Stimulated activated naive CD8-positive, alpha-beta T cell treated with anti-CD3 and anti-CD28 coated beads, Interleukin-15, Interleukin-2, amounts not matched to agents 100 ng/mL and 50 ng/mL, for 24 hours (primary cell): Measurements from ENCODE around the gene PDGFRB.
A peak's percentile ranks its signal among the peaks of the same experiment; 100 is the strongest.

Experiments used
- H3K27ac Mint-ChIP-seq: one replicate; pipeline ENCODE4 v1.8.0; 2021; ENCODE audit warnings: mild to moderate bottlenecking, mixed read lengths
- H3K27me3 Mint-ChIP-seq: one replicate; pipeline ENCODE4 v1.8.0; 2021; ENCODE audit warnings: mixed read lengths
- H3K36me3 Mint-ChIP-seq: one replicate; pipeline ENCODE4 v1.8.0; 2021; ENCODE audit warnings: low read depth, mixed read lengths
- H3K4me1 Mint-ChIP-seq: one replicate; pipeline ENCODE4 v1.8.0; 2021; ENCODE audit warnings: low read depth, mixed read lengths
- H3K4me3 Mint-ChIP-seq: one replicate; pipeline ENCODE4 v1.8.0; 2021; ENCODE audit warnings: mild to moderate bottlenecking, mixed read lengths
- H3K9me3 Mint-ChIP-seq: one replicate; pipeline ENCODE4 v1.8.0; 2021; ENCODE audit warnings: mixed read lengths

PDGFRB gene

DNA sequence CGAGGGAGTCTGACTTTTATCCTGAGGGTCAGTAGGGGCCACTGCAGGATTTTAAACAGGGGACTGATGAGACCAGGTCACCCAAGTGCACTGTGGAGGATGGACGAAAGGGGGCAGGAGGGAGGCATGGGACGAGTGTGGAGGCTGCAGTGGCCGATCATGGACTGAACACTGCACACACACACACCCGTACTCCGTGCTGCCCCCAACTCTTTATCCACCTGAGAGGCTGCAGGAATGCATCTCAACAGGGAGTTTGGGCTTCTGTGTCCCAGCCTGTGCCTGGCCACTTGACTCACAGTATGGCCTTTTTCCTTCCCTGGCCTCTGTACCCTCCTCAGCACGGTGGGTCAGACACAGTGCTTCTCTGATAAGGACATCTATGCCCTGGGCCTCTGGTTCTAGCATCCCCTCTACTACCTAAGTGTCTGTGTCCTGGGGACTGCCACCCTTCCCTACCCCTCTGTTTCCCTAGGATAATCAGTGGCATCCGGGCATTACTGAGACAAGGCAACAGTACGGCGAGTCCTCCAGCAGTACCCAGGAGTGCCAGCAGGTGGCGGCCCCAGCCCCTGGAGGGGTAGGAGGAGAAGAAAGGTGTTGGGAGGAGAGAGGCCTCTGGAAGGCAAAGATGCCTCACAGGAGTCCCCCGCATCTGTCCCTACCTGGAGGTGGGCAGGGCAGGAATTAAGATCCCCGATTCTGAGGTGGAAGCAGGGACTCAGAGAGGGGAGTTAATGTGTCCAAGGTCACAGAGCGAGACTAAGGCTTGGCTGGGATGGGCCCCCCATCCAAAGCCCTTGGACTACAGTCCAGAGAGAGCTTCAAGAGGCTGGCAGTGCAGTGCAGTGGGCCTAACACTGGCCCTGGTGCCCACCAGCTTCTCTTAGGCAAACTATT is 5.8 kb upstream of the PDGFRB start:
- Mint-ChIP-seq H3K27me3 (peaks cover 13% of the 10 kb centered on the region), H3K4me1 (no peaks in the 10 kb centered on the region)

DNA sequence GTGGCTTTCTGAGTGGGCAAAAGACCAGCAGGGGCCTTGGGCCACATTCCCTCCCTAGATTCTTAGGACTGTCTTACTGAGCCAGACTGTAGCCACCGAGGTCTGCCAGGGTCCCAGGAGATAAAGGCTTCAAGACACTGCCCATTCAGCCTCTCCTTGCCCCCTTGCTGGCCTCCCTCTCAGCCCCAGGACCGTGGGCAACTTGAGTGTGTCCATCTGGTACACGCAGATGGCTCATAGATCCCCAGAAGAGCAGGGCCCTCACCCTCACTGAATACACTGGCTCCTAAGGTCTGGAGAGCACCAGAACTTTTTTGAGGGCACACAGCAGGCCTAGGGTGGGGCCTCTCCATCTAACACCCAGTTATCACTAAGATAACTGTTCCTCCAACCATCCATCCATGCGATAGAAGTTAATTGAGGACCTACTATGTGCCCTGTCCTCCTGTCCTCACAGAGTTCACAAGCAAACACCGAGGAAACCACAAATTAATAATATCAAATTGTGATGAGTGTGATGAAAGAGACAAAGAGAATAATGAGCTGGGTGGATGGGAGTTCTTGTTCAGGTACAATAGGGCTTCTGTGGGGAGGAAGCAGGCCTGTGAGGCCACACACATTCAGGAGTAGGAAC is 4.9 kb upstream of the PDGFRB start:
- no peaks in the 10 kb centered on the region for H3K9me3 Mint-ChIP-seq
- H3K36me3 Mint-ChIP-seq: no peaks in the 10 kb centered on the region
- H3K4me1 Mint-ChIP-seq: peaks cover 9% of the 10 kb centered on the region
- H3K27me3 Mint-ChIP-seq: peaks cover 11% of the 10 kb centered on the region
- no peak overlapping the region for H3K27ac Mint-ChIP-seq
- no peak overlapping the region for H3K4me3 Mint-ChIP-seq

More for the DNA sequence above, 5.8 kb upstream of the PDGFRB start:
- Mint-ChIP-seq H3K9me3 (no peaks in the 10 kb centered on the region), H3K36me3 (no peaks in the 10 kb centered on the region), H3K4me3 (no peak overlapping the region), H3K27ac (no peak overlapping the region)

DNA sequence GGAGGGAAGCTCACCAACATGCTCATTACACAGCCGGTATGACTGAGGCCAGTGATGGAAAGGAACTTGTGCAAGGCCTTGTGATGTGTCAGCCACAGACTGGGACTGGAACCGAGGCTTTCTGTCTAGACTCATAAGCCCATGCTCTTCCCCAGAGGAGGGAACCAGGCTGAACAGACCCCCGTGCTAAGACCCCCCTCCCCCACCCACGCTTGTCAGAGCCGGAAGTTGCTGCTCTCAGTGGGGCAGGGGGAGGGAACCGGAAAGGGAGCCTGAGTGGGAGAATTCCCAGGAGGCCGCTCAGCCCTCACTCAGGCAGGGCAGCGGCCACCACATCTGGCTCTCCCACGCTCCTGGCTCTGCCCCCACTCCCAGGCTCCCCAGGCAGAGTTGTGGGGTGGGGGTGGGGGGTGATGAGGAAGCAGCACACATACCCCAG is 4.1 kb upstream of the PDGFRB start:
- peaks cover 5% of the 10 kb centered on the region for H3K27me3 Mint-ChIP-seq
- H3K27ac Mint-ChIP-seq: no peak overlapping the region
- no peak overlapping the region for H3K4me3 Mint-ChIP-seq
- no peaks in the 10 kb centered on the region for H3K9me3 Mint-ChIP-seq
- H3K4me1 Mint-ChIP-seq: peaks cover 12% of the 10 kb centered on the region
- H3K36me3 Mint-ChIP-seq: no peaks in the 10 kb centered on the region

DNA sequence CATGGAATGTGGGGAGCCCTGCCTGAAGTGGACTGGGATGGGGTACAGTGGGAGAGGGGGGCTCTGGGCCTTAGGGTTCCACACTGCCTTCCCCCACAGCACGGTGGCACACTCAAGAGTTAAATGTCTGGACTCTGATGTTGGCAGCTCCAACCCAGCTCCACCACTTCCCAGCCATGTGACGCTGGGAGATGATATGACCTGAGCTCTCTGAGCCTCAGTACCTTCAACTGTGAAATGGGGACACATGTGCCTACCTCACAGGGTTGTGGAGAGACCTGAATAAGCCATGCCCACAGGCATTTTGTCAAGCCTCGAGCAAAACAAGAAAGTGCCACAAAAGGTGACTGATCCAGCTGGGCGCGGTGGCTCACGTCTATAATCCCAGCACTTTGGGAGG is 3.4 kb upstream of the PDGFRB start:
- Mint-ChIP-seq H3K9me3 (no peaks in the 10 kb centered on the region), H3K27ac (no peak overlapping the region)

DNA sequence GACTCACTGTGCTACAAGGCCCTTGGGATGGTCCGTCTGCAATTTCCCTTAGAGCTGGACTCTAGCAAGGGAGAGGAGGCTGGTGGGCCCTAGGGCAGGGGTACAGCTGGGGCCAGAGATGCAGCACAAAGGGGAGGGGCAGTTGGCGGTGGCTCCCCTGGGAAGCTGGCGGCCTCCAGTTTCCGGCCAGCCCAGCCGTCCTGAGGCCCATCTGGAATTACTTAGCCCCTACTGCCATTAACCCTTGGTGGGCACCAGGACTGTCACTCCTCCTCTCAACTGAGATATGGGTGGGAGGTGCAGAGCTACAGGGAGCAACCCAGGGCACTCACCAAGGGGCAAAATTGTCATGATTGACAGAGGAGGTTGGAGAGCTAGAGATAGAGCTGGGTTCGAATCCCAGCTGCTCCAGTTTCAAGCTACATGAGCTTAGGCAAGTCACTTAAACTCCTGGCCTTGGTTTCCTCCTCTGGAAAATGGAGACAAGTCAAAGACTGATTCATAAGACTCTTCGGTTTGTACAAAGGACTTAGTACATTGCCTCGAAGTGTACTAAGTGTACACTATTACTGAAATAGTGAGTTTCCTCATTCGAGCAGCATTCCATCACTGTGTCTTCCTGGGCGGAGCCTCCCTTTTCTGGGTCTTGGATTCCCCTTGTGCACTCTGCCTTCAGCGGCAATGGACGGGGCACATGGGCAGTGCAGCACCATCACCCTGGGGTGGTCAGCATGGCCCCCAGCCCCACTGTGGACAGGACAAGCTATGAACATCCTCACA is 2.7 kb upstream of the PDGFRB start:
- no peak overlapping the region for H3K4me3 Mint-ChIP-seq
- H3K4me1 Mint-ChIP-seq: peaks cover 12% of the 10 kb centered on the region
- H3K9me3 Mint-ChIP-seq: no peaks in the 10 kb centered on the region
- no peak overlapping the region for H3K27ac Mint-ChIP-seq
- no peaks in the 10 kb centered on the region for H3K36me3 Mint-ChIP-seq
- H3K27me3 Mint-ChIP-seq: peaks cover 9% of the 10 kb centered on the region

More for the DNA sequence above, 3.4 kb upstream of the PDGFRB start:
- H3K4me3 Mint-ChIP-seq: no peak overlapping the region
- H3K36me3 Mint-ChIP-seq: no peaks in the 10 kb centered on the region
- peaks cover 12% of the 10 kb centered on the region for H3K4me1 Mint-ChIP-seq
- peaks cover 6% of the 10 kb centered on the region for H3K27me3 Mint-ChIP-seq

DNA sequence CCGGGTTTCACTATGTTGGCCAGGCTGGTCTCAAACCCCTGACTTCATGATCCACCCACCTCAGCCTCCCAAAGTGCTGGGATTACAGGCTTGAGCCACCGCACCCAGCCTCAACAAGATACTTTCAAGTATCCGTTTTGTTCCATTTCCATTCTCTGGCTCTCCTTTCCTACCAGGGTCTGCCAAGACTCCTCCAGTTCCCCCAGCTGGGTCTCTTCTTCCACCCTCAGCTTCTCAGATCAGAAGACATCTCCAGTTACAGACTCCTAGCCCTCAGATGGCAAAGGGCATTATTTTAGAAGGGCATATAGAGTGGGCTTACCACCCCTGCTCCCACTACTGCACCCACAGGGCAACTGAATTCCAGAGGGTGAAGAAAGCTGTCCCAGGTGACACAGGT is 1.5 kb upstream of the PDGFRB start:
- H3K27me3 Mint-ChIP-seq: peaks cover 9% of the 10 kb centered on the region
- peaks cover 12% of the 10 kb centered on the region for H3K4me1 Mint-ChIP-seq
- H3K27ac Mint-ChIP-seq: no peak overlapping the region
- no peaks in the 10 kb centered on the region for H3K9me3 Mint-ChIP-seq
- H3K4me3 Mint-ChIP-seq: peak overlapping the region; percentile 38
- no peaks in the 10 kb centered on the region for H3K36me3 Mint-ChIP-seq

DNA sequence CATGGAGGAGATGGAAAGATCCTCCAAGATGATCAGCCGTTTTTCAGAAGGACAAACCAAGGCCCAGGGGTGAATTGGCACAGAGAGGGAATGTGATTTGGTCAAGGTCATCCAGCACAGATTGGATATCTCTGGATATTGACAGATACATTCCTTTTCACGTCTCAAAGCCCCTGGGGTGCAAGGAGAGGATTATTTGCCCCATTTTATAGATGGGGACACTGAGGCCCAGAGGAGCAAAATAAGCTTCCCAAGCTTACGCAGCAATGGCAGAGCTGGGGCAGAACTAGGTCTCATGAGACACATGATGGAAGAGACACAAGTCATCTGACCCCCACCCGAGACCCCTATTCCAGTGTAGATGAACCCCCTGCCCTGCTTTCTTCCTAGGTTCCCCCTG is 895 bp upstream of the PDGFRB start:
- Mint-ChIP-seq H3K27me3 (peaks cover 9% of the 10 kb centered on the region), H3K36me3 (no peaks in the 10 kb centered on the region), H3K4me3 (no peak overlapping the region), H3K9me3 (no peaks in the 10 kb centered on the region), H3K27ac (no peak overlapping the region), H3K4me1 (peaks cover 12% of the 10 kb centered on the region)

DNA sequence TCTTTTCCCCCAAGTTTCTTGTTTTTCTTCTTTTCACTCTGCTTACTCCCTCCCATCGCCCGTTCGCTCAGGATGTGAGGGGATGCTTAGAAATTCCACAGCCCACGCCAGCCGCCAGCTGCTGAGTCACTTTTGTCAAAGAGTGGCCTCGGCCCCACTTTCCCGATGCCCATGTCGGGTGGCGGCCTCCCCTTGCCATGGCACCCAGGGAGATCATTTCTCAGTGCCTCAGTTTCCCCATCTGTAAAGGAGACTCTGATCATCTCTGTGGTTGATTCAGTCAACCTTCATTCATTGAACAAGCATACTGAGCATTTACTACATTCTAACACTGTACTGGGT is 353 bp upstream of the PDGFRB start:
- Mint-ChIP-seq H3K27ac (no peak overlapping the region), H3K4me3 (peak overlapping the region; percentile 84), H3K4me1 (peaks cover 12% of the 10 kb centered on the region), H3K9me3 (no peaks in the 10 kb centered on the region), H3K27me3 (peaks cover 9% of the 10 kb centered on the region), H3K36me3 (no peaks in the 10 kb centered on the region)

DNA sequence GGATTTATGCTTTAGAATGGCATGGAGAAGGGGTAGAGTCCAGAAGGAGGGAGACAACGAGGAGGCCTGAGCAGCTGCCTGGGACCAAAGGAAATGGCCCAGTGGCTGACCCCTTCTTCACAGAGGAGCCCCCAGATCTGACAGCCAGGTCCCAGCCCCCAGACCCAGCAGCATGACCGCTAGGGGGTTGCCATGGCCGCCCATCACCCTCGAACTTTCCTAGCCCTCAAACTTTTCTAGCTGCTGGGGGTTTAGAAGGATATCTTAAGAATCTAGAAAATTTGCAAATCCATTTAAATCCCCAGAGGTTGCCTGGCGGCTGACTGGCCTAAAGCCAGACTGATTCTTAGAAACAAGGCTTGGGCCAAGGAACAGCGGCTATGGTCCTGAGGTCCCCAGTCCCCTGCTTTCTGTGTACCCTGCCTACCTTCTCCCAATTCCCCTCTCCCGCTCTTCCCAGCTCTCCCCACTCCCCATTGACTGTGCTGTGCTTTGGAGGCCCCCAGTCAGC is 972 bp downstream of the PDGFRB start:
- H3K36me3 Mint-ChIP-seq: no peaks in the 10 kb centered on the region
- no peaks in the 10 kb centered on the region for H3K9me3 Mint-ChIP-seq
- H3K27ac Mint-ChIP-seq: no peak overlapping the region
- peaks cover 9% of the 10 kb centered on the region for H3K27me3 Mint-ChIP-seq
- H3K4me1 Mint-ChIP-seq: peaks cover 12% of the 10 kb centered on the region
- no peak overlapping the region for H3K4me3 Mint-ChIP-seq

DNA sequence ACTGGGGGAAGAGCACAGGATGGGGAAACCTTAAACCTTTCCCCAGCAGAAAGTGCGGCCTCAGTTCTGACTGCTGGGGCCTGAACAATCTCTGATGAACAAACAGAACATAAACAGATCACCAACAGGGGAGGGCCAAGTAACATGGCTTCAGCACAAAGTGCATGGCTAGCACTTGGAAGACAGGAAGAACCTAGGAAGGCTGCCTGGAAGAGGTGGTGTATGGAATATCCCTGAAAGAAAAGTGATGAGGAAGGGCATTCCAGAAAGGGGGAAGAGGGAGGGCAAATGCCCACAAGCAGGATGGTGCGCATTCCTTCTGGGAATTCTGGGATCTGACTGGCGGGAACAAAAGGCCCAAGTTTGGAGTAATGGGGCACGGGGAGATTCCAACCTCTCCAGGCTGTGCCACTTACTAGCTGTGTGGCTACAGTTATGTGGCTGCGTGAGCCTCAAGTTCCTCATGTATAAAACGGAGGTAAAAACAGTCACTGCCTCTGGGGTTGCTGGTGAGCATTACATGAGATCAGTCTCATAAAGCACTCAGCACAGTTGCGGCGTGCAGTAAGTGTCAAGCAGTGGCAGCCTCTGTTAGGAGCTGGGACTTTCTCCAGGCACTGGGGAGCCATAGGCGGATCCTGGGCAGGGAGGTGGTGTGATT is 1.6 kb downstream of the PDGFRB start:
- Mint-ChIP-seq H3K4me1 (peaks cover 12% of the 10 kb centered on the region), H3K9me3 (no peaks in the 10 kb centered on the region), H3K27me3 (peaks cover 9% of the 10 kb centered on the region), H3K4me3 (no peak overlapping the region), H3K27ac (no peak overlapping the region), H3K36me3 (no peaks in the 10 kb centered on the region)

DNA sequence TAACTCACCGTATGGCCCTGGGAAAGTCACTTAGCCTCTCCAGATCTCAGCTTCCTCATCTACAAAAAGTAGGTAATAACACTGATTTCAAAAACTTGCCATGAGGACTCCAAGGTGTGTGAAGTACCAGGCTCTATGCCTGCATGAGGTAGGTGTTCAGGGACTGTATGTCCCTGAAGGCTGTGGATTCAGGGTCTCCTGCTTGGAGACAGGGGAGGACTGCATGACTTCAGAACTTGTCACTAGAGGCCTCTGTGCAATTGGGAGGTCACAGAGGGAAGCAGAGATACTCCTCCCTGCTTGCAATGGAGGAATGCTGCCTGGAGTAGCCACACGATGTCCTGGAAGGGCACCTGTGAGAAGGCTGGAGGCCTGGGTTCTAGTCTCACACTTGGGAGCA is 2.2 kb downstream of the PDGFRB start:
- Mint-ChIP-seq H3K36me3 (no peaks in the 10 kb centered on the region), H3K27me3 (peaks cover 9% of the 10 kb centered on the region), H3K27ac (no peak overlapping the region), H3K9me3 (no peaks in the 10 kb centered on the region), H3K4me1 (peaks cover 12% of the 10 kb centered on the region), H3K4me3 (no peak overlapping the region)

DNA sequence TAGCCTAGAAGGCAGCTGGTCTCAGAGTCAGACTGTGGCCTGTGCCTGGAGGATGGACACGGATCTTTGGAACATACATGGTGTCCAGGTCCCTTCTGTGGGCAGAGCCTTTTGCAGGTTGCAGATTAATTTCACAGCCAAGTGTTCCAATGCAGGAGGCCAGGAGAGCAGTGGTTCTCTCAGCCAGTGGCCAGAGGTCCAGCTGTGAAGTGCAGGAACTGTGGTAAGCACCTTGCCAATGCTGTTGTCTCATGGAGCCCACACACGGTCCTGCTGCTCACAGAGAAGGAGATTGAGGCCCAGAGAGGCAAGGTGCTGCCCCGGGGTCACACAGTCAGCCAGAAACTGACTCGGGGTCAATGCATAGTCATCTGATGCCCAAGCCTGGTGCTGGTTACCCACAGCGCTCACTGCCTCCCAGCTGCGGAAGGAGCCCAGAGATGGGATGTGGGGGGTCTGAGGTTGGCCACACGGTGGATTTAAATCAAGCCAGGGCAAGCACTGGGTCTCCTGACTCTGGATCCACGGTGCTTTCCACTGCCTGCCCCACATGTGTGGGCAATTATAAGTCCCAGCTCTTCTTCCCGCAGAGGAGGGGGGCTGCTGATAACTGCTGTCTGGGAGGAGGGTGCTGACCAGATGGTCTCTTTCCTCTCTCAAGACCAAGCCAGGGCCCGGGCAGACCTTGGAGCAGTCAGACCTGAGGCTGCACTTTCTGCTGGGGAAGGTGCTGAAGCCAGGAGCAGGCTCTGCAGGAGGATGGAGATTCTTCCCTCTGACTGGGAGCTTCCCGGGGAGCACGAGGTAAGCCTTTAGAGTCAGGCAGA is 2.8 kb downstream of the PDGFRB start:
- Mint-ChIP-seq H3K9me3 (no peaks in the 10 kb centered on the region), H3K27ac (no peak overlapping the region), H3K36me3 (no peaks in the 10 kb centered on the region), H3K4me3 (no peak overlapping the region), H3K27me3 (peaks cover 9% of the 10 kb centered on the region), H3K4me1 (peaks cover 12% of the 10 kb centered on the region)

DNA sequence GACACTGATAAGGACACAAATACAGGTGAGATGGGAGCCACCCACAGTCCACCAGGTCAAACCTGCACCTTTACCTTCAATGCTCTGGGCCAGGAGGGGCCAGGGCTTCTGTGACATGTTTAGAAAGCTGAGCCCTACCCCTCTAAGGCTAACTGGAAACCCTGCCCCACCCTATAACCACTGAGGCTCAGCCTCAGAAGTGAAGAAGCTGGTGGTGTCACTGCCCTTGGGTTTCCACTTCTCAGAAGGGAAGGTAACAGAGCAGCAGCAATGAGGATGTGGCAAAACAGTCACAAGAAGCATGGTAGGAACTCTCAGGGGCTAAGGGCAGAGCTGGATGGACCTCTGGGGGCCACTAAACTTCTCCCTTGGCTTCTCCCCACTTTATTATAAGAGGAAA is 6.0 kb downstream of the PDGFRB start:
- H3K9me3 Mint-ChIP-seq: no peaks in the 10 kb centered on the region
- peaks cover 4% of the 10 kb centered on the region for H3K27me3 Mint-ChIP-seq
- H3K36me3 Mint-ChIP-seq: no peaks in the 10 kb centered on the region
- no peaks in the 10 kb centered on the region for H3K4me1 Mint-ChIP-seq
- no peak overlapping the region for H3K27ac Mint-ChIP-seq
- no peak overlapping the region for H3K4me3 Mint-ChIP-seq
